GM19463 (cell line): ENCODE results near the gene SLC6A3.
"Not testable (repeated sequence)": the region's sequence is repeated elsewhere in the genome, so short reads cannot be mapped to it uniquely, and the experiment has no call there.

ENCODE experiments used
- ATAC-seq: cut with Tn5 transposase; IDR thresholded peaks from one replicate; pipeline ENCODE4 v1.9.1; 2021; ENCODE audit warnings: mild to moderate bottlenecking, moderate library complexity; ENCODE audit not compliant: unreplicated experiment

Gene SLC6A3

DNA sequence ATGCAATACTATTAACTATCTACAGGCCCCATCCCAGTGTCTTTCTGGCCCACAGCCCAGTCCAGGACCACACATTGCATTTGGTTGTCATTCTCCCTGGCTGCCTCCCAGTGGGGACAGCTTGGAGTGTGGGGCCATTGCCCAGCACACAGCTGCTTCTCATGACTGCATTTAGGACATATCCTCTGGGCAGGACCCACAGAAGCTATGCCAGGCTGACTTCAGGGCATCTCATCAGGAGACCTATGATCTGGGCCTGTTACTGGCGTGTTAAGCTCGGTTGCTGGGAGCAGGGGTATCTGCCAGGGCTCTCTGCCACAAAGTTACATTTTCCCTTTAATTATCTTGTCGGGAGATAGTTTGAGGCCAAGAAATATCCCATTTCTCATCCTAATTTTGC is 68.3 kb downstream of the SLC6A3 start:
- ATAC-seq, result no peak

DNA sequence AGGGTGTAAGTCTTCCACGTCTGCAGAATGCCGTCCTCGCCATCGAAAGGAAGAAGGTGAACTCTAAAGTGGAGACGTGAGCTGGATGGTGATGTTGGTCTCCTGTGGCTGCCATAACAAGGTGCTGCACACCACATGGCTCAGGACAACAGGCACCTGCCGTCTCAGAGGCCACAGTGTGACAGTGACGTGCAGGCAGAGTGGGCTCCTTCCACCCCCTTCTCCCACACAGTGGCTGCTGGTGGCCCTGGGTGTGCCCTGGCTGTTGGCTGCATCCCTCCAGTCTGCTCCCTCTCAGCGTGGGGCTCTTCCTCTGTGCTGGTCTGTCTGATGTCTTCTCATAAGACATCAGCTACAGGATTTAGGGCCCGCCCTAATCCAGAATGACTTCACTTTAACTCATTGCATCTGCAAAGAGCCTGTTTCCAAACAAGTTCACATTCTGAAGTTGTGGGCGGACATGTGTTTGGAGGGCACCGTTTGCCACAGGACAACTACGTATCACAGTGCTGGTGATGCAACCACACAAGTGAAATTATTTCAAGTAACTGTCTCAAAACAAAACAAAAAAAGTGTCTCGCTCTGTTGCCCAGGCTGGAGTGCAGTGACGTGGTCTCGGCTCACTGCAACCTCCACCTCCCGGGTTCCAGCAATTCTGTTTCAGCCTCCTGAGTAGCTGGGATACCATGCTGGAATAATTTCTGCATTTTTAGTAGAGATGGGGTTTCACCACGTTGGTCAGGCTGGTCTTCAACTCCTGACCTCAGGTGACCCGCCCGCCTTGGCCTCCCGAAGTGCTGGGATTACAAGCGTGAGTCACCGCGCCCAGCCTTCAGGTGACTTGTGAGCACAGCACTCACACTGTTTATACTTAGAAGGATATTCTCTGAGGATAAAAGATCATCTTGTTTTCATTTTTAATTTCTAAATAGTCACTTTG is 69.1 kb downstream of the SLC6A3 start:
- ATAC-seq, result no peak

DNA sequence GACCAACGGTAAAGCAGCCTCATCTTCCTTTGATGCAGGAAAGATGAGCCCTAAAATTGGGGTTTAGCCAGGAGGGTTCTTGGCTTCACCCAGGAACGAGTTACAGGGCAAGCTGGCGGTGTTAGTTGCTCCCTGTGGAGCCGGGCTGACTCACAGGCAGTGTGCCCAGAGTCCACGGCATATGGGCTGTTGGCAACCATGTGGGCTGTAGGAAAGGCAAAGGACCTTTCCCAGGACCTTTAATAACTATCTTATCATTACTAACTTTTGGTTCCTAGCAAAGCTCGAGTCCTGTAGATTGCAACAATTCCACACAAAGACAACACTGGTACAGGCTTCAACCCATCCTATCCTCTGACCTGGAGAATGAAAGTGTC is 70.6 kb downstream of the SLC6A3 start:
- ATAC-seq, result no peak

DNA sequence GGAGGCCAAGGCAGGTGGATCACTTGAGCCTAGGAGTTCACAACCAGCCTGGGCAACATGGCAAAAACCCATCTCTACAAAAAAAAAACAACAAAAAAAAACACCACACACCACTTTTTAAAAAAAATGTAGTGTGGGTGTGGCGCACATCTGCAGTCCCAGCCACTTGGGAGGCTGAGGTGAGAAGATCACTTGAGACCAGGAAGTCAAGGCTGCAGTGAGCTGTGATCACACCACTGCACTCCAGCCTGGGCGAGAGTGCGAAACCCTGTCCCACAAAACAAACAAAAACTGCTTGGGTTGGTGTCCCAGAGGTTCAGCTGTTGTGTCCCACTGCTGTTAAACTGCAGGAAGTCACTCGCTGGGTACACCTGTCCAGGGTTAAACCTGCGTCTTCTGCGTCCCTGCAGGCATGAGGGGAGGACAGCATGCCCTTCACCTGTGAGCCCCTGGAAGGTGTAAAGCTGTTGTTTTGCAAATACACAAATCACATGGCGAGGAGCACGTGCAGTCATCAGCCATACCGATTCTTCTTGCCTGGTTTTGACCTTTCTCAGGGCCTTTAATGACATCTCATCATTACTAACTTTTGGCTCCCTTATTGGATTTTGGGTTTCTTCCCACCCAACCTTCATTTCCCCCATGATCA is 71.1 kb downstream of the SLC6A3 start:
- no peak for ATAC-seq

DNA sequence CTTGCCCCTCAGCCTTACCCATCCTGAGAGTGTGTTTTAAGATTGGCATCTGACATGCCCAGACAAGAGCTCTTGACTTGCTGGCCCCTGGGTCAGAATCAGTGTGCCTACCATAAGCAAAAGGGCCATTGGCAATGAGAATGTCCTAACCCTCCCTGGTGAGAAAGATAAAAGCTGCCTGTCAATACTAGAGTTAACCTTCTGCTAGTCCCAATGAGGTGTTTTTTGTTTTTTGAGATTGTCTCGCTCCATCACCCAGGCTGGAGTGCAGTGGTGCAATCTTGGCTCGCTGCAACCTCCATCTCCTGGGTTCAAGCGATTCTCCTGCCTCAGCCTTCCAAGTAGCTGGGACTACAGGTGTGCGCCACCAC is 73.3 kb downstream of the SLC6A3 start:
- not testable (repeated sequence) for ATAC-seq

DNA sequence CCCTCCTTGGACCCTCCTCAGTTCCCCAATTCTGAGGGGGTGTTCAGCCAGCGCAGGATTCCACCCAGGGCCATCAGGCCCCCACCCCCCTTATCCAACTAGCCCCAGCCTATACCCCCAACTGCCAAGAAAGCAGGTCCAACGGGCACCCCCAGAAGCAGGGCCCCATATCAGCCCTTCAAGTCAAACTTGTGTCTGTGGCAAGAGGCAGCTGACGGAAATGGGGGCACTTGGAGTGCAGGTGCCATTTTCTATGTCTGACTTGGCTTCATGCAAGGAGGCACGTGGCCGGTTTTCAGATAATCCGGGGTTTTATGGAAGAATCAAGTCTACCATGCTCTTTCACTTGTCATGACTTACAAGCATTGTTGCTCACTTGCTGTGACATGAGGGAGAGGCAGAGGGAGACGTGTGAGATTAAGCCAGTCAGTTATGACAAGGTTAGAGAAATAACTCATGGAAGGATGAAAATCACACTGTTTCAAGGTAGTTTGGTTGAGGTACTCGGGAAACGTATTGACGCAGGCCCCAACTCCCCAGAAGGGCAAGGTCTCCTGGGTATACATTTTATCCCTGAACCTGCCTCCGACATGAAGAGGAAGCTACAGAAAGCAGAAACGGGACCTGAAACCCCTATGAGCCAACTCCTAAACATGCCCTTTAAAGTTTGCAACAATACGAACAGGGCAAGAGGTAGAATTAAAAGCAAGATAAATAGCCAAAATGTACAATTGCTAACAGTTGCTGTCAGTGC is 73.8 kb downstream of the SLC6A3 start:
- no peak for ATAC-seq

DNA sequence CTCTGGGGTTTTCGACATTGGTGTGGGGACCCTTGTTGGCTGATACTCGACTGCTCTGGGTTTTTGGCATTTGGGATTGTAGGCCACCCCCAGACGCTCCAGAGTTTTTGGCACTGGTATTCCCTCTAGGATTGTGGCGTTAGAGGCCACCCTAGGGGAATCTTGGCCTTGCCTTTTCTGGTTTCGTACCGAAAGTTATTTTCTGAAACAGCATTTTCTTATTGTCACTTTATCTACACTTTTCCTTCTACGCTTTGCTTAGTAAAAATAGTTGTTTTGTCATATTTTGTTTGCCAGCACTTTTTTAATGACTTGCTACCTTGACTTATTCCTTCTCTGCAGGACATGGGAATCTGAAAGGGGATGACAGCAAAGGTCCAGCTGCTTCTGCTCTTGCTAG is 75.2 kb downstream of the SLC6A3 start:
- ATAC-seq, result no peak

DNA sequence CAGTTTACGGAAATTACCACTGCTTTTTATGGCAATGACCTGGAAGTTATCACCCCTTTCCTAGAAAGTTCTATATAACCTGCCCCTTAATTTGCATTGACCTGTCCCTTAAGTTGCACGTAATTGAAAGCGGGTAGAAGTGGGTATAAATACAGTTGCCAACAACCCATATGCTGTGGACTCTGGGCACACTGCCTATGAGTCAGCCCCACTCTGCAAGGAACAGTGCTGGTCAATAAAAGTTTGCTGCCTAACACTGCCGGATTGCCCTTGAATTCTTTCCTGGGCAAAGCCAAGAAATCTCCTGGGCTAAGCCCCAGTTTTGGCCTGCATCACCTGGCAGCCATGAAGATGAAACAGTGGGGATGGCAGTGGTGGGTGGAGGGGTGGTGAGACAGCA is 76.5 kb downstream of the SLC6A3 start:
- no peak for ATAC-seq

DNA sequence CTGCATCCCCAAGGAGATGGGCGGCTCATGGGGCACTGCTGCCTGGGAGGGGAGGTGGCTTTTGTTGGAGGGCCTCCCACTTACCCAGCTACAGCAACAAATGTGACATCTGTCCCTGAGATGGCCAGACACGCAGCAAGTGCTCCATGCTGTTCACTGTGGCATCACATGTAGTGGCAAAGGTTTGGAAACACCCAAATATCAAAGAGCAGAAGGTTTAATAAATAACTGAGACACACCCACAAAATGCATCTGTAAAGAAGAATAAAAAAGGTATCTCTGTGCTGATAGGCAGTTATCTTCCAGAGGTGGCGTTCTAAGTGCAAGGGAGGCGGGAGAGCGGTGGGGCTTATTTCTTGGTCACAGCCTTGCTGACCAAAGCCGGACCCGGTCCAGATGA is 77.0 kb downstream of the SLC6A3 start:
- no peak for ATAC-seq

DNA sequence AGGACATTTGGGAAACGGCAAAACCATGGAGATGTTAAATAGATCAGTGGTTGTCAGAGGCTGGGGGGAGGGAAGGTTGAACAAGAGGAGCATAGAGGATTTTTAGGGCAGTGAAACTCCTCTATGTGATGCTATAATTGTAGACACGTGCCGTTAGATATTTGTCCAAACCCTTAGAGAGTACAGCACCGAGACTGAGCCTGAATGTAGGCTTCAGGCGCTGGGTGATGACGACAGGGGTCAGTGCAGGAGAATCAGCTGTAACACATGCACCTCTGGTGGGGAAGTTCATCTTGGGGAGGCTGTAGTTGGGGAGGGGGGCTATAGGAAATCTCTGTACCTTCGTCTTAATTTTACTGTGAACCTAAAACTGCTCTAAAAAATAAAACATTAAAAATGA is 78.1 kb downstream of the SLC6A3 start:
- ATAC-seq, result no peak

DNA sequence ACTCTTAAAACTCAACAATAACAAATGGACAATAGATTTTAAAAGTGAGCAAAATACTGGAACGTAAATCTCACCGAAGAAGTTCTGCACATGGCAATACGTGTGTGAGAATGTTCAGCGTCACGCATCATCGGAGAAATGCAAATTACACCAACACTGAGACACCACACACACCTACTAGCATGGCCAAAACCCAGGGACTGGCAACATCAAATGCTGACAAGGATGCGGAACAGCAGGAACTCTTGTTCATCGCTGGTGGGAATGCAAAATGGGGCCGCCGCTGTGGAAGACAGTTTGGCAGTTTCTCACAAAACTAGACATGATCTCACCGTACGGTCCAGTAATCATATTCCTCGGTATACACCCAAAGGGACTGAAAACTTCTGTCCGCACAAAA is 78.7 kb downstream of the SLC6A3 start:
- no peak for ATAC-seq

DNA sequence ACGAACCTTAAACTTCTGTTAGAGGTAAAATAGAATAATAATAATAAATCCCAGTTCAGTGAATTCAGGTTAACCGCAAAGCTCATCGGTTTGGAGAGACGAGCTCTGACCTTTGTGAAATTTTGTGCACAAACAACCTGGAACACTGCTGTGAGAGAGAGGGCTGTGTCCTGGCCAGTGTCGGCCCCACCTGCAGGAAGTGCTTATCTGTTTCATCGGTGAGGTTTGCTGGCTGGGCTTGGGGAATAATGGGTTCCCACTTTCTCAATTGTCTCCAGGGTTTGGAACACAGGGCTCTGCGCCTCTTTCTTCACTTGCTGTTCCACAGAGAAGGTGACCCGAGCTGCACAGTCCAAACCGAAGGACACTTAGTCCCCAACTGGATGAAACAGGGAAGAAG is 81.0 kb downstream of the SLC6A3 start:
- ATAC-seq, result no peak

DNA sequence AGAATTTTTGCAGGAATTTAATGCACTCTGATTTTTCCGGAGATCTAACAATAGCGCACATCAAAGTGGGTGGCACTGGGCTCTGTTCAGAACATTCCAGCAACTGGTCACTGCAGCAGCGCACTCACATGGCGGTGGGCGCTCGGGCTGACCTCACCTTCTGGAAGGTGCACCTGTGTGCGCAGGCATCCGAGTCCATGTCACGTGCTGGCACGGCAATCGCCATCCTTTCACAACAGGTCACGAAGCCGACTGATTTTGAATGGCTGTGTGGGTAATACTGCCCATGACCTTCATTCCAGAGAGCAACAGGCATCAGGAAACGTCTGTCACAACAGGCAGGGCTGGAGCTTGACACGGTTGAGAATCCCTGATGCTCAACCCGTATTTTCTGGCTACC is 81.7 kb downstream of the SLC6A3 start:
- no peak for ATAC-seq

DNA sequence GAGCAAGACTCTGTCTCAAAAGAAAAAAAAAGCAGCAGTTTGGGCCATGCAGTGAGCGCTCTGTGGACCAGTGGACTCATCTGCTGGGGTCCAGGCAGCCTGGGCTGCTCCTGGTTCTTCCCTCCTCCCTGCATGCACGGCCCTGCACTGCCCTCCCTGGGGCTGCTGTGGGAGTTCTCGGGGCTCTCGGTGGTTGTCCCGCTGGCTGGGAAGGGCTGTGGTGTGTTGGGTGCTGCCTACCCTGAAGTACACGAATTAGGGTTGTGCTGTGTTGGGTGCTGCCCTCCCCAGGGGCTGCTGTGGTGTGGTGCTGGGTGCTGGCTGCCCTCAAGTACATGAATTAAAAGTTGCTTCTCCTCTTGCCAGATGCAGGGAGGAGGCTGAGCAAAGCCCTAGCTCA is 82.1 kb downstream of the SLC6A3 start:
- no peak for ATAC-seq

DNA sequence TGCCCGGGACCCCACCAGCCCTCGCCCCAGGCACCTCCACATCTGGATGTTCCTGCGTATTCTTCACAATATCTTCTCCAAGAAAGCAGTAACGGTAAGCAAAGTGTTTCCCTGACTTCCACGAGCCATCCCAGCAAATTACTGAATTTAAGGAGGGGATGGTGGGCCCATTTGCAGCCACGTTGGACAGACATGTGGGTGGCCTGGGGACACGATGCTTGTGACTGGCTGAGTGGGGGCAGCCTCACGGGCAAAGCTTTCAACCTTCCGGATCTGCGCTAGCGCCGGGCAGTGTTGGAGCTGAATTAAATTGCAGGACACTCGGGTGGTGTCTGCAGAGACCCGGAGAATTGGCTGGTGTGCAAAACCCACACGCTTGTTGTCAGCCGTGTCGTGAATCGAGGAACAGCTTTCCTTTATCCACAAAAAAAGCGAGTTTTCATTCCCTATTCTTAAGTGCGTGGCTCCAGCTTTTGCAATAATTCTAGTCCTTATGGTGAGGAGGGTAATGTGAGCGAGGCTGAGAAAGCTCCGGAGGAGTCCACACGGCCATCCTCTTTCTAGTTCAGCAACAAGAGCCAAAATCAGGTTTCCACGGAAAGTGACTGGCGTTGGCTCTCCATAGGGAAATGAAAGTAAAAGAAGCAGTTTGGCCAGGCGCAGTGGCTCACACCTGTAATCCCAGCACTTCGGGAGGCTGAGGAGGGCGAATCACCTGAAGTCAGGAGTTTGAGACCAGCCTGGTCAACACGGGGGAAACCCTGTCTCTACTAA is 82.8 kb downstream of the SLC6A3 start:
- ATAC-seq, result no peak

DNA sequence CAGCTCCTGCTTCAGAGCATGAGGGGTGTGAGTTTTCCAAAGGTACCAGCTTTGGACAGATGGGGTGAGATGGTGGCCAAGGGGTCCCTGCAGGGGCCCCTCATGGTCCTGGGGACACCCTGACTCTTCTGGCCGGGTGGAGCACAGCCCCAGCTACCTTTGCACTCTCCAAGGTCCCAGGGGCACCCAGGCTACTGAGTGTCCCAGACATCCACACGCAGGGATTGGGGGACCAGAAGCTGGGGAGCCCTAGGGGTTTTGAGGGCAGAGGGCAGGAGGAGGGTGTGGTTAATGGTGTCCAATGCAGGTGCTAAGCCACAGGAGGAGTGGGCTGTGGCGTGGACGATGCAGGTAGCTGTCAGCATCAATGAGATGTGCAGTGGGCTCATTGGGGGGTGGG is 84.4 kb downstream of the SLC6A3 start:
- no peak for ATAC-seq

DNA sequence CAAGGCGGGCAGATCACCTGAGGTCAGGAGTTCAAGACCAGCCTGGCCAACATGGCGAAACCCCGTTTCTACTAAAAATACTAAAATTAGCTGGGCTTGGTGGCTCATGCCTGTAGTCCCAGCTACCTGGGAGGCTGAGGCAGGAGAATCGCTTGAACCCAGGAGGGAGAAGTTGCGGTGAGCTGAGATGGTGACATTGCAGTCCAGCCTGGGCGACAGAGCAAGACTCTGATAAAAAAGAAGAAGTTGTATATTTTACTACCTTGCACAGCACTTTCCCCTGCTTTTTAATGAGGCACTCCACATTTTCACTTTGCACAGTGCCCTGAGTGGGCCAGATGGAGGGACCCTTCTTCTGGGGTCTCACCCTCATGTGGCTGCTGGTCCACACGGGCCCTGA is 84.9 kb downstream of the SLC6A3 start:
- ATAC-seq, result not testable (repeated sequence)

DNA sequence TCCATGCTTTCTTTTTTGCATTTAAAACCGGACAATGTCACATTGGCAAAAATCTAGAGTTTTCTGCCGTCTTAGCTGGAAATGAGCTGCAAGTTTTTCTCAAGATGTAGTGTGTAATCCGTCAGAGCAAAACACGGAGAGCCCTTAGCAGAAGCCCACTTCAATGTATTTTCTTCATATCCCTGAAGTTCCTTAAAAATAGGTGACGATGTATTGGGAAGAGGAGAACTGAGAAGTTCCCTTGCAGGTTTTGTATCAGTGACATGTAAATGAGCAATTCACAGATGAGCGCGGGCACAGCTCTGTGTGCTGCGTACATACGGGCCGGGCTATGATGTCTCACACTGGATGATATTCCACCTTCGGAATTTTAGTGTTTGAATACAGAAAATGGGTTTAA is 85.5 kb downstream of the SLC6A3 start:
- no peak for ATAC-seq

DNA sequence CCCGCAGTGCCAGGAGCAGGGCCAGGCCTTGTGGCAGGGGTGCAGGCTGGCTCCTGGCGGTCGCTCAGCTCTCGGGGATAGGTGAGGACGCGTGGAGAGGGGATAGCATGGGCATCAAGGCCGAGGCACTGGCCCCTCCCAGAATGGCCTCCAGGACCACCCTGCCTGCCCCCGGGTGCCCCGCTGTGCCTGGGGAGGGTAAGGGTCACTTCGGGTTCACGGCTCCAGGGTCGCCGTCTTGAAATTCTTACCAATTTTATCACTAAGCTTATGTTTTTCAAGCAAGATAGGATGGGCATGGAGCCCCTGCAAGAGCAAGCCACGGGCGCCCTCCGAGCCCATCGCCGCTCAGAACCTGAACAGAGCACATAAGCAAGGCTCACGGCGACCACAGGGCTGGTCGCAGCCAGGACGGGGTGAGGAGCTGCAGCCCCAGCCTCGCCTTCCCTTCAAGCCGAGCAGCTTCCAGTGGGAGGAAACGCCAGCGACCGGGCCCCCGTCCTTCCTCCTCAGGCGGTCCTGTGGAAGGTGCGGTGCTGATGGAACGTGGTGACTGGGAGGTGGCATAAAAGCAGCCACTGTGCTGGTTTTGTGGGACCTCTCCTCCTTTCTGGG is 86.1 kb downstream of the SLC6A3 start:
- ATAC-seq, result no peak

DNA sequence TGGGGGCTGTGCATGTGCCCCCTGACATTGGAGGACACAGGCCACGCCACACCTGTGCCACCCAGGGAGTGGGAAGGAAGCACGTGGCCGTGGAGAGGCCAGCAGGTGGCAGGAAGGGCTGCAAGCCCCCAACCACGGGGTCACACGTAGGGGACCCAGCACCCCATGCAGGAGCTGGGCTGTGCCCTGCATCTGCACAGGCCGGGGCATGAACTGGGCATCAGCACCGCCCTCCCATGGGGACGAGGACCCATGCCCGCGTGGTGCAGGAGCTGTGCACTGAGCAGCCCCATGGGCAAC is 86.6 kb downstream of the SLC6A3 start:
- no peak for ATAC-seq
